ENCODE measurements around the gene ARHGAP33. TPM values are rescaled to one million over a fixed set of nuclear protein-coding genes. Genes with fewer than 3 reads are reported as not detected.
"Not testable (repeated sequence)": the region's sequence is repeated elsewhere in the genome, so short reads cannot be mapped to it uniquely, and the experiment has no call there.

Gene ARHGAP33
- polyA plus RNA-seq, 1 donor from 2014 or later, result 20.5 TPM

- Histone ChIP-seq H3K9ac (ENCODE audit: low read length) (no peak overlapping the region), H3K4me2 (ENCODE audit: low read length) (no peak overlapping the region), H3K27me3 (ENCODE audit: insufficient read depth, low read depth, low read length) (no peaks in the 10 kb centered on the region), H3K9me2 (ENCODE audit: insufficient read depth, low read length) (no peaks in the 10 kb centered on the region), H3K4me3 (ENCODE audit: low read length) (no peak overlapping the region), H3K79me2 (replicated peaks; ENCODE audit: insufficient read depth, low read length) (no peaks in the 10 kb centered on the region), H4K20me1 (ENCODE audit: insufficient read depth) (no peaks in the 10 kb centered on the region), H3K9me3 (ENCODE audit: low read length) (no peaks in the 10 kb centered on the region), H3F3A (ENCODE audit: insufficient read depth, low read length, poor library complexity, severe bottlenecking) (no peaks in the 10 kb centered on the region), H3K27ac (ENCODE audit: low read length) (no peak overlapping the region), H3K36me3 (ENCODE audit: insufficient read depth, low read length) (no peaks in the 10 kb centered on the region), H2AFZ (ENCODE audit: low read depth, low read length) (no peak overlapping the region)
- TF ChIP-seq TAF1 (IDR thresholded peaks at IDR 0.05; ENCODE audit: low read depth) (no peak), EP300 (conservative IDR thresholded peaks at IDR 0.05; ENCODE audit: poor library complexity, severe bottlenecking) (no peak), SMC3 (conservative IDR thresholded peaks at IDR 0.05; ENCODE audit: poor library complexity) (no peak), REST (IDR thresholded peaks at IDR 0.05; ENCODE audit: borderline replicate concordance) (no peak), MXI1 (conservative IDR thresholded peaks at IDR 0.05; ENCODE audit: poor library complexity, severe bottlenecking) (no peak), POLR2AphosphoS5 (IDR thresholded peaks at IDR 0.05) (no peak), EZH2 (IDR thresholded peaks at IDR 0.05; ENCODE audit: borderline replicate concordance, insufficient read depth, low read length, poor library complexity, severe bottlenecking) (no peak), RAD21 (conservative IDR thresholded peaks at IDR 0.05) (no peak), CTCF (IDR thresholded peaks at IDR 0.05; ENCODE audit: poor library complexity, severe bottlenecking) (no peak)
Observed at GRCh38 chr19:35767288-35768081, 7.9 kb upstream of the ARHGAP33 start.

GRCh38 chr19:35768082-35768421, 7.3 kb upstream of the ARHGAP33 start:
- no peak for TF ChIP-seq SMC3 (conservative IDR thresholded peaks at IDR 0.05; ENCODE audit: poor library complexity)
- TF ChIP-seq EP300 (conservative IDR thresholded peaks at IDR 0.05; ENCODE audit: poor library complexity, severe bottlenecking), result no peak
- TF ChIP-seq CTCF (IDR thresholded peaks at IDR 0.05; ENCODE audit: poor library complexity, severe bottlenecking), result no peak
- TF ChIP-seq REST (IDR thresholded peaks at IDR 0.05; ENCODE audit: borderline replicate concordance), result no peak
- Histone ChIP-seq H3K27ac (ENCODE audit: low read length) (no peak overlapping the region), H3K27me3 (ENCODE audit: insufficient read depth, low read depth, low read length) (no peaks in the 10 kb centered on the region), H3K4me3 (ENCODE audit: low read length) (no peak overlapping the region), H2AFZ (ENCODE audit: low read depth, low read length) (no peak overlapping the region), H4K20me1 (ENCODE audit: insufficient read depth) (no peaks in the 10 kb centered on the region), H3K9me3 (ENCODE audit: low read length) (no peaks in the 10 kb centered on the region), H3K9me2 (ENCODE audit: insufficient read depth, low read length) (no peaks in the 10 kb centered on the region), H3K9ac (ENCODE audit: low read length) (no peak overlapping the region), H3K36me3 (ENCODE audit: insufficient read depth, low read length) (no peaks in the 10 kb centered on the region), H3K79me2 (replicated peaks; ENCODE audit: insufficient read depth, low read length) (no peaks in the 10 kb centered on the region), H3F3A (ENCODE audit: insufficient read depth, low read length, poor library complexity, severe bottlenecking) (no peaks in the 10 kb centered on the region), H3K4me2 (ENCODE audit: low read length) (no peak overlapping the region)

- H2AFZ ChIP-seq (ENCODE audit: low read depth, low read length); H3K9me2 ChIP-seq (ENCODE audit: insufficient read depth, low read length); H4K20me1 ChIP-seq (ENCODE audit: insufficient read depth); H3K36me3 ChIP-seq (ENCODE audit: insufficient read depth, low read length); H3K4me3 ChIP-seq (ENCODE audit: low read length); H3F3A ChIP-seq (ENCODE audit: insufficient read depth, low read length, poor library complexity, severe bottlenecking); H3K9ac ChIP-seq (ENCODE audit: low read length); H3K9me3 ChIP-seq (ENCODE audit: low read length); H3K27me3 ChIP-seq (ENCODE audit: insufficient read depth, low read depth, low read length); H3K4me2 ChIP-seq (ENCODE audit: low read length); H3K27ac ChIP-seq (ENCODE audit: low read length): not testable (repeated sequence)
- peaks cover 17% of the 10 kb centered on the region for H3K79me2 ChIP-seq (replicated peaks; ENCODE audit: insufficient read depth, low read length)
Observed at GRCh38 chr19:35772362-35772761, 3.0 kb upstream of the ARHGAP33 start.
